ENCODE data around the gene MARCHF9.

Gene MARCHF9

GRCh38 chr12:57741844-57742738 lies 12.8 kb upstream of the MARCHF9 start:
- TF ChIP-seq CTCF (conservative IDR thresholded peaks at IDR 0.05), result no peak
- TF ChIP-seq ZFX (IDR thresholded peaks at IDR 0.05), result no peak
- no peak overlapping the region for H3K27ac ChIP-seq

DNA sequence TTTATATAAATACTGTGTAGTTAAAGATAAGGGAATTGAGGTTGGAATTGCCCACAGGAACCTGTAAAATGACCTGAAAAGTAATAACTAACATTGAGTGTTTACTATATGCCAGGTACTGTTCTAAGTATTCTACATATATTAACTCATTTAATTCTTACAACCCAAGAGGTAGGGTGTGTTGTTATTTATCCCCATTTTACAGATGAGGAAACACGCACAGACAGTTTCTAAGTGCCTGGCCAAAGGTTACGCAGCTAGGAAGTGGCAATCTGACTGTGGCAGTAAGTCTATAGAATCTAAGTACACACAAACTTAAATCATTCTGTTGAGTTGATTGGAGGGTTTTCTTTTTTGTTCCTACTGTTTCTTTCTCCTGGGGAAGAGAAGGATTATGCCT lies 11.1 kb upstream of the MARCHF9 start:
- H3K27ac ChIP-seq, result no peak overlapping the region
- TF ChIP-seq ZFX (IDR thresholded peaks at IDR 0.05), result no peak
- no peak for TF ChIP-seq CTCF (conservative IDR thresholded peaks at IDR 0.05)

DNA sequence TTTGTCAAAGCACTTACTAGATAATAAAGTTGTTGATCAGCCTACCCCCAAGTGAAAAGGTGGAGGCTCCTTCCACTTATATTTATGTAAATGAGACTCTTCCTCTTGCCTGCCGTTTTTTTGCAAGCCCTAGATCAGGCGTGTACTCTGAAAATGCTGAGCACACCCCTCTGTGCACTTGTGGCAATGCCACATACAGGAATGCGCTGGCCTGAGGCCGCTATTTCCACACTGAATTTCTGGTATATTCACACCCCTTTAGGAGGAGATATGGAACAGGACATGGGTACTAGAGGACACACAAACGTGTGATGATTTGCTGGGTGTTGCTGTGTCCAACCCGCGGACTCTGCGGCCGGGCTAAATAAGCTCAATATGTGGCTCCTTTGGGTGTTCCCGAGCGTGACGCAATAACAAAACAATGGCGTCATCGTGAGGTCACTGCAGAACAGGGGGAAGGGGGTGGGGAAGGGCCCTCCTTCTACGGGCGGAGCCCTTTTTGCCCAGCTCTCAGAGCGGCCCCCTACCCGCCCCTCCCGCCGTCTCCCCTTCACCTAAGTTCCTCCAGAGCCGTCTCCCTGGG lies 10.6 kb upstream of the MARCHF9 start:
- TF ChIP-seq CTCF (conservative IDR thresholded peaks at IDR 0.05) (no peak), ZFX (IDR thresholded peaks at IDR 0.05) (no peak)

GRCh38 chr12:57744777-57745484 lies 10.0 kb upstream of the MARCHF9 start, which contains the start of gene TSPAN31:
TSS of gene TSPAN31 (plus strand) at chr12:57745039. CDS start at chr12:57745155, 116 bp downstream.
- TF ChIP-seq CTCF (conservative IDR thresholded peaks at IDR 0.05) (no peak), ZFX (IDR thresholded peaks at IDR 0.05) (no peak)
- H3K27ac ChIP-seq, result peak within 1 kb of the TSS; percentile 70

More for the DNA sequence above, 10.6 kb upstream of the MARCHF9 start:
- peak overlapping the region; percentile 70 for H3K27ac ChIP-seq

DNA sequence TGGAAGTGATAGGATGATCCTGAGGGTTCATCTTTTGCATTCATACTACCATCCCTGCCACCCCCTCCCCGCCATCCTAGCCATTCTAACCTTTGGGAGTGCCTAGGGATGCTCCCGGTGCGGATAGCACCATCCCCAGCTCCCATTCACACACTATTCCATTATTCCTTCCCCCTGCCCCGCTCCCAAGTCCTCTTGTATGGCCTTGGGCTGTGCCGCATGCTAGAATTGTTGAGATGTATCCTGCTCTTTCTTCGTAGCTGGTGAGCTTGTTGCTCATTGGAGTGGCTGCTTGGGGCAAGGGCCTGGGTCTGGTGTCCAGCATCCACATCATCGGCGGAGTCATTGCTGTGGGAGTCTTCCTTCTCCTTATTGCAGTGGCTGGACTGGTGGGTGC lies 9.4 kb upstream of the MARCHF9 start:
- H3K27ac ChIP-seq, result peak overlapping the region; percentile 70
- TF ChIP-seq CTCF (conservative IDR thresholded peaks at IDR 0.05), result no peak
- TF ChIP-seq ZFX (IDR thresholded peaks at IDR 0.05), result no peak

DNA sequence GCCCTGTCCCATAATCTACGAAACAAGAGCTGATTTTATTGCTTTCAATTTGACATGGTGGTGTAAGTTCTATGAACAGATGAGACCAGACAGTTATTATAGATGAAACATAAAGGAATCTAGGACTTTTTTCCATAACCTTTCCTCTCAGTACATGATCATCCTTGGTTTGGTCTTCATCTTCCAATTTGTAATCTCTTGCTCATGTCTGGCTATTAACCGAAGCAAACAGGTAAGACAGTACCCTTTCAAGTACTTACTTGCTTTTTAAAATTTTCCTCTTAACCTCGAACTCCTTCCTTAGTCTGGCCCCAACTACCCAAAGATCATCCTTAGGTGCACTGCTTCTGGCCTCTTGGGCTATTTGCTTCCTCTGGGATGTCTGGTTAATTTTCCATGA lies 8.9 kb upstream of the MARCHF9 start:
- H3K27ac ChIP-seq, result no peak overlapping the region; the same call in 1 of the 2 replicates
- TF ChIP-seq ZFX (IDR thresholded peaks at IDR 0.05) (no peak), CTCF (conservative IDR thresholded peaks at IDR 0.05) (no peak)
